Activated naive CD4-positive, alpha-beta T cell treated with anti-CD3 and anti-CD28 coated beads, Interleukin-2, amount 50 U/mL, for 24 hours (primary cell): ENCODE results near the gene DHX34.
"Not testable (repeated sequence)": the region's sequence is repeated elsewhere in the genome, so short reads cannot be mapped to it uniquely, and the experiment has no call there.

ENCODE experiments used
- H3K27ac Mint-ChIP-seq: one replicate; pipeline ENCODE4 v1.8.0; 2021; ENCODE audit warnings: mild to moderate bottlenecking, mixed read lengths
- H3K27me3 Mint-ChIP-seq: one replicate; pipeline ENCODE4 v1.8.0; 2021; ENCODE audit warnings: mixed read lengths
- H3K36me3 Mint-ChIP-seq: one replicate; pipeline ENCODE4 v1.8.0; 2021; ENCODE audit warnings: mixed read lengths
- H3K4me1 Mint-ChIP-seq: one replicate; pipeline ENCODE4 v1.8.0; 2021; ENCODE audit warnings: mixed read lengths
- H3K4me3 Mint-ChIP-seq: one replicate; pipeline ENCODE4 v1.8.0; 2021; ENCODE audit warnings: mild to moderate bottlenecking, mixed read lengths
- H3K9me3 Mint-ChIP-seq: one replicate; pipeline ENCODE4 v1.8.0; 2021; ENCODE audit warnings: mixed read lengths

The DHX34 gene

DNA sequence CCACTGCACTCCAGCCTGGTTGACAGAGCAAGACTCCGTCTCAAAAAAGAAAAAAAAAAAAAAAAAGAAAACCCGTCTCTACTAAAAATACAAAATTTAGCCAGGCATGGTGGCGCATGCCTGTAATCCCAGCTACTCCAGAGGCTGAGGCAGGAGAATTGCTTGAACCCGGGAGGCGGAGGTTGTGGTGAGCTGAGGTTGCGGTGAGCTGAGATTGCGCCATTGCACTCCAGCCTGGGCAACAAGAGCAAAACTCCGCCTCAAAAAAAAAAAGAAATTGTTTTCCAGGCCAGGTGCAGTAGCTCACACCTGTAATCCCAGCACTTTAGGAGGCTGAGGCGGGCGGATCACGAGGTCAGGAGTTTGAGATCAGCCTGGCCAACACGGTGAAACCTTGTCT is 37.5 kb downstream of the DHX34 start:
- not testable (repeated sequence) for H3K9me3 Mint-ChIP-seq, H3K4me3 Mint-ChIP-seq, H3K36me3 Mint-ChIP-seq, H3K27ac Mint-ChIP-seq, H3K27me3 Mint-ChIP-seq
- H3K4me1 Mint-ChIP-seq: peaks cover 16% of the 10 kb centered on the region

DNA sequence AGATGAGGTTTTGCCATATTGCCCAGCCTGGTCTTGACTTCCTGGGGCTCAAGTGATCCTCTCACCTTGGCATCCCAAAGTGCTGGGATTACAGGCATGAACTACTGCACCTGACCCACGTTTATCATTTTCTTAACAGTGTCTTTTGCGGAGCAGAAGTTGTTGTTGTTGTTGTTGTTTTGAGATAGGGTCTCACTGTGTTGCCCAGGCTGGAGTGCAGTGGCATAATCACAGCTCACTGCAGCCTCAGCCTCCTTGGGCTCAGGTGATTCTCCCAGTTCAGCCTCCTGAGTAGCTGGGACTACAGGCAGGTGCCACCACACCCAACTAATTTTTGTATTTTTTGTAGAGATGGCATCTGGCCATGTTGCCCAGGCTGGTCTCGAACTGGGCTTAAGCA is 38.5 kb downstream of the DHX34 start:
- not testable (repeated sequence) for H3K4me1 Mint-ChIP-seq, H3K27ac Mint-ChIP-seq, H3K9me3 Mint-ChIP-seq, H3K4me3 Mint-ChIP-seq, H3K36me3 Mint-ChIP-seq, H3K27me3 Mint-ChIP-seq

- not testable (repeated sequence) for H3K9me3 Mint-ChIP-seq, H3K4me3 Mint-ChIP-seq, H3K27ac Mint-ChIP-seq, H3K27me3 Mint-ChIP-seq, H3K36me3 Mint-ChIP-seq, H3K4me1 Mint-ChIP-seq
These were observed 39.6 kb downstream of the DHX34 start for GRCh38 chr19:47388721-47389120.

DNA sequence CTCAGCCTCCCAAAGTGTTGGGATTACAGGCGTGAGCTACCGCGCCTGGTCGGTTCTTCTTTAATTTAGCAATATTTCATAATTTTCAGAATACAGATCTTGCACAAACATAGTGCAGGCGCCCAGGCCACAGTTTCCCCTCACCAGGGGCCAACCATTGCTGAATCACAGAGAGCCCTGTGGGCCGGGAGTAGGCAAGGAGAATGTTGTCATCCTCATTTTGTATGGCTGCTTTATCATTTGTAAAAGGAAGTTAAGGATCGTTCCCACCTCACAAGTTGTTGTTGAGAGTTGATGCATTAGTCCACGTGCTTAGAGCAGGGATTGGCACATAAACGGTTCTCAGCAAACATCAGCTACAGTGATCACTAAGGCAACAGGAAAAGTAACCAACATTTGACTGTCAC is 40.0 kb downstream of the DHX34 start:
- Mint-ChIP-seq H3K27ac (no peak overlapping the region), H3K4me3 (no peak overlapping the region), H3K27me3 (peaks cover 5% of the 10 kb centered on the region), H3K9me3 (no peaks in the 10 kb centered on the region), H3K36me3 (no peaks in the 10 kb centered on the region), H3K4me1 (no peaks in the 10 kb centered on the region)

DNA sequence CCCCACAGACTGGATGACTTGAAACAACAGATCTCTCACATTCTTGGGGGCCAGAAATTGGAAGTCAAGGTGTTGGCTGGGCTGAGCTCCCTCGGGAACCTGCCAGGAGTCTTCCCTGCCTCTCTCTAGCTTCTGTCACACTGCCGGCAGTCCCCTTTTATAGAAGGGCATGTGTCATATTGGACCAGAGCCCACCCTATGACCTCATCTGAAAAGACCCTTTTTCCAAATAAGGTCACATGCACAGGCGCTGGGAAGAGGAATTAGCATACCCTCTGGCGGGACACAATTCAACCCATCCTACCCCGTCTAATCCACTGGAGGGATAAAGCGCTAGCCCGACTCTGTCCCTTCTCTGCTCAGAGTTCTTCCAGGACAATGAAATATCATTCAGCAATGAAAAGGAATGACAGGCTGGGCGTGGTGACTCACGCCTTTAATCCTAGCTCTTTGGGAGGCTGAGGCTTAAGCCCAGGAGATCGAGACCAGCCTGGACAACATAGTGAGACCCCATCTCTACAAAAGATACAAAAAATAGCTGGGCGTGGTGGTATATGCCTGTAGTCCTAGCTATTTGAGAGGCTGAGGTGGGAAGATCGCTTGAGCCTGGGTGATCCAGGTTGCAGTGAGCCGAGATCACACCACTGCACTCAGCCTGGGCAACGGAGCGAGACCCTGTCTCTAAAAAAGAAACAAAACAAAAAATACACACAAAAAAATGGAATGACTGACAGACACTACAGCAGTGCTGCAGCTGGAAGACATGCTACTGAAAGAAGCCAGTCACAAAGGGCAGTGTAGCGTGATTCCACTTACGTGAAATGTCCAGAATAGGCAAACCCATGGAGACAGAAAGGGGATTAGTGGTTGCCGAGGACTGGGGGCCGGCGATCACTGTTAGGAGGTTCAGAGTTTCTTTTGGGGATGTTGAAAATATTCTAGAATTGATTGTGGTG is 41.7 kb downstream of the DHX34 start:
- Mint-ChIP-seq H3K9me3 (no peaks in the 10 kb centered on the region), H3K4me1 (no peaks in the 10 kb centered on the region), H3K27ac (no peak overlapping the region), H3K27me3 (peaks cover 5% of the 10 kb centered on the region), H3K36me3 (no peaks in the 10 kb centered on the region), H3K4me3 (no peak overlapping the region)

DNA sequence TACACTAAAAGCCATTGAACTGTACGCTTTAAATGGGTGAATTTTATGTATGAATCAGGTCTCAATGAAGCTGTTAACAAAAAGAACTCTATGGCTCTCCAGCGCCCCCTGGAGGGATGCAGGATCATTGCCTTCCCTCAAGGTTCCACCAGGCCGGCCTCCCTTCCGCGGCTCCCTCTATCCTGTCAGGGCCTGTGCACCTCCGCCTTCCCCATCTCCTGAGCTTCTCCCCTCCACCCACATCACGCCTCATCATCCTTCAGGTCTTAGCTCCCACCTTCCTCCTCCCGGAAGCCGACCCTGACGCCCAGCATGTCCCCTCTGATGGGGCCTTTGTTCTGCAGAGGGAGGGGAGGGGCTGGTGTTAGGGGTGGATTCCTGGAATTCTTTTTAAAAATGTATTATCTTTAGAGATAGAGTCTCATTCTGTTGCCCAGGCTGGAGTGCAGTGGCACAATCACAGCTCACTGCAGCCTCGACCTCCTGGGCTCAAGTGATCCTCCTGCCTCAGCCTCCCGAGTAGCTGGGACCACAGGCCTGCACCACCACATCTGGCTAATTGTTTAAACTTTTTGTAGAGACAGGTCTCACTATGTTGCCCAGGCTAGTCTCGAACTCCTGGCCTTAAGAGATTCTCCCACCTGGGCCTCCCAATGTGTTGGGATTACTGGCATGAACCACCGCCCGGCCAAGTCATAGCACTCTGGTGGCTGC is 42.6 kb downstream of the DHX34 start:
- no peak overlapping the region for H3K4me3 Mint-ChIP-seq
- no peaks in the 10 kb centered on the region for H3K36me3 Mint-ChIP-seq
- H3K4me1 Mint-ChIP-seq: no peaks in the 10 kb centered on the region
- peaks cover 5% of the 10 kb centered on the region for H3K27me3 Mint-ChIP-seq
- H3K9me3 Mint-ChIP-seq: no peaks in the 10 kb centered on the region
- H3K27ac Mint-ChIP-seq: peak overlapping the region; percentile 30

- H3K27ac Mint-ChIP-seq: no peak overlapping the region
- no peaks in the 10 kb centered on the region for H3K9me3 Mint-ChIP-seq
- no peak overlapping the region for H3K4me3 Mint-ChIP-seq
- H3K36me3 Mint-ChIP-seq: no peaks in the 10 kb centered on the region
- no peaks in the 10 kb centered on the region for H3K4me1 Mint-ChIP-seq
- peaks cover 6% of the 10 kb centered on the region for H3K27me3 Mint-ChIP-seq
These were observed 49.8 kb downstream of the DHX34 start for GRCh38 chr19:47398707-47399597.

- H3K9me3 Mint-ChIP-seq: no peaks in the 10 kb centered on the region
- peaks cover 26% of the 10 kb centered on the region for H3K27me3 Mint-ChIP-seq
These were observed 53.4 kb downstream of the DHX34 start for GRCh38 chr19:47402504-47402903.

DNA sequence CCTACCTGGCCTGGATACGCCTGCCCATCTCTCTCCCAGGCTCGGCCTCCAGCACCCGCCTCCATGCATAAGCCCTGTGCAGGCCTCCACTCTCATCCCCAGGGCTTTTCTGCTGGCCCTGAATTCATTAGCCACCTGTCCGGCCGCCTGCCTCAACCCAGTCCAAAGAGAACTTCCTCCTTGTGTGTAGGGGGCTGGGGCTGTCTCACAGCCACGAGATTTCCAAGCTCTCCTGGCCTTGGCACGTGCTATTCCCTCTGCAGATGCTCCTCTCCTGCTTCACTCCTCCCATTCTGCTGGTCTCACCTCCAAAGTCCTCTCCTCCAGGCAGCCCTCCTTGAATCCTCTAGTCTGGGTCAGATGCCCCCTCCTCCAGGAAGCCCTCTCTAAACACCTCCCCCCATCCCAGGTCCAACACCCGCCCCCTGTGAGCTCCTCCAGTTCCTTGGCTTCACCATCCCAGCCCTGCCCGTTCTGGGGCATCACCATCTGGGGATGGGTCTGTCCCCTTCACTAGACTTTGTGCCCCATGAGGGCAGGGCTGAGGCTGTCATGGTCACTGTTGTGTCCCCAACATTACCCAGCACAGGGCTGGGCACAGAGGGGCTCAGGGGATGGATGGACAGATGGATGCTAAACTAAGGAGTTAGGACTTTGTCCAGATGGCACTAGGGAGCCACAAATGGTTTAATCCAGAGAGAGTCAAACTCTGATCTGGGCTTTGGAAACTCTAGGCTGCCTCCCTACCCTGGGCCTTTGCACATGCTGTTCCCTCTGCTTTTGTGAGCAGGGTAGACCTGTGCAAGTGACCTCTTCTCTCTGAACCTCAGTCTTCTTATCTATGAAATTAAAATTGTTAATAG is 55.5 kb downstream of the DHX34 start:
- Mint-ChIP-seq H3K36me3 (peaks cover 2% of the 10 kb centered on the region), H3K27me3 (peaks cover 37% of the 10 kb centered on the region), H3K4me3 (no peak overlapping the region)

More at GRCh38 chr19:47402504-47402903, 53.4 kb downstream of the DHX34 start:
- no peak overlapping the region for H3K4me3 Mint-ChIP-seq
- peaks cover 2% of the 10 kb centered on the region for H3K36me3 Mint-ChIP-seq
- H3K4me1 Mint-ChIP-seq: no peaks in the 10 kb centered on the region
- H3K27ac Mint-ChIP-seq: no peak overlapping the region

GRCh38 chr19:47405197-47405550 is 56.1 kb downstream of the DHX34 start:
- Mint-ChIP-seq H3K27me3 (peaks cover 37% of the 10 kb centered on the region), H3K36me3 (peaks cover 2% of the 10 kb centered on the region), H3K4me3 (no peak overlapping the region), H3K27ac (no peak overlapping the region), H3K9me3 (no peaks in the 10 kb centered on the region), H3K4me1 (no peaks in the 10 kb centered on the region)

More for the DNA sequence above, 55.5 kb downstream of the DHX34 start:
- Mint-ChIP-seq H3K27ac (no peak overlapping the region), H3K4me1 (no peaks in the 10 kb centered on the region), H3K9me3 (no peaks in the 10 kb centered on the region)

GRCh38 chr19:47405854-47406417 is 56.8 kb downstream of the DHX34 start:
- H3K9me3 Mint-ChIP-seq: no peaks in the 10 kb centered on the region
- peaks cover 37% of the 10 kb centered on the region for H3K27me3 Mint-ChIP-seq
- no peak overlapping the region for H3K27ac Mint-ChIP-seq
- H3K36me3 Mint-ChIP-seq: peaks cover 2% of the 10 kb centered on the region
- no peaks in the 10 kb centered on the region for H3K4me1 Mint-ChIP-seq
- no peak overlapping the region for H3K4me3 Mint-ChIP-seq

DNA sequence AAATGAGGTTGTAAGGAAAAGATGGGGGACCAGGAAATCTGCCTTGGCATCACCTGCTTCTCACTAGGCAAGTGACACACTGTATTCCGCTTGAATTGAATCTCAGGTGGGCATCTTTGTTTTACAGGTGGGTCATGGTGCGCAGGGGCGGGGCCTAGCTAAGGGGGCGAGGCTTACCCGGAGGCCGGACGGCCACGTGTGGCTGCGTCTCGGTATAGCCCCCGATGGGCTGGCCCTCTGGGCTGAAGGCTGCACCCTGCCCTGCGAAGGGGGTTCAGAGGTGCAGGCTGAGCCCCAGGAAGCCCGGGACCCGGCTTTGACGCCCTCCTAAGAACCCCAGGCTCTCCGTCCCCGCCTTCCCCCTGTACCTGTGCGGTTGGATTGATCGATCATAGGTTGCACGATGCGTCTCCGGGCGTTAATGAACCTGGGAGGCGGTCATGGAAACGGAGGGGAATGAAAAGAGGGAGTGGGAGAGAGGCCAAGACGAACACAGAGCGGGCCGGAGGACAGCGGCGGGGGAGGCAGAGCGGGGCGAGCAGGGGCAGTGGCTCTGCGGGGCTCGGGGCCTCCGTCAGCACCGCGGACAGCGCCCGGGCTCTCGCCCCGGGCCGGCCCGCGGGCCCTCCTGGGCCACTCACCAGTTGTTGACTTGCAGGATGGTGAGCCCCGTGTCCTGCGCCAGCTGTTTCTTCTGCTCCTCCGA is 57.7 kb downstream of the DHX34 start:
- no peak overlapping the region for H3K4me3 Mint-ChIP-seq
- H3K9me3 Mint-ChIP-seq: no peaks in the 10 kb centered on the region
- peaks cover 2% of the 10 kb centered on the region for H3K36me3 Mint-ChIP-seq
- H3K4me1 Mint-ChIP-seq: no peaks in the 10 kb centered on the region
- no peak overlapping the region for H3K27ac Mint-ChIP-seq
- peaks cover 37% of the 10 kb centered on the region for H3K27me3 Mint-ChIP-seq

GRCh38 chr19:47407417-47407774 is 58.3 kb downstream of the DHX34 start:
- H3K9me3 Mint-ChIP-seq: no peaks in the 10 kb centered on the region
- H3K27me3 Mint-ChIP-seq: peaks cover 37% of the 10 kb centered on the region
- no peak overlapping the region for H3K4me3 Mint-ChIP-seq
- H3K27ac Mint-ChIP-seq: no peak overlapping the region
- no peaks in the 10 kb centered on the region for H3K4me1 Mint-ChIP-seq
- H3K36me3 Mint-ChIP-seq: peaks cover 2% of the 10 kb centered on the region
